Smooth muscle cell (in vitro differentiated cells): ENCODE results near the gene KRIT1. TPM values are rescaled to one million over a fixed set of nuclear protein-coding genes. Genes with fewer than 3 reads are reported as not detected.

Experiments used
- DNase-seq: peaks from one replicate; lab custom pipeline; 2025; ENCODE audit not compliant: unreplicated experiment; lab: John Stamatoyannopoulos, UW
- H2AFZ ChIP-seq: fragments of 200-600 bp; sonication (generic); 2 replicates; pipeline ENCODE4 v1.6.0; 2016; ENCODE audit warnings: antibody characterized with exemption, low read depth, mild to moderate bottlenecking
- H3F3A ChIP-seq: fragments of 200-600 bp; sonication (generic); 2 replicates; pipeline ENCODE4 v1.6.0; 2017; ENCODE audit warnings: antibody characterized with exemption, low read depth
- H3K27ac ChIP-seq: fragments of 200-600 bp; sonication (generic); 2 replicates; pipeline ENCODE4 v1.5.1; 2016; ENCODE audit warnings: low read depth, mild to moderate bottlenecking
- H3K27me3 ChIP-seq: fragments of 200-600 bp; sonication (generic); 2 replicates; pipeline ENCODE4 v1.6.1; 2016; ENCODE audit warnings: low read depth, mild to moderate bottlenecking
- H3K36me3 ChIP-seq: fragments of 200-600 bp; sonication (generic); 2 replicates; pipeline ENCODE4 v1.5.1; 2016; ENCODE audit warnings: low read depth
- H3K4me1 ChIP-seq: fragments of 200-600 bp; sonication (generic); 2 replicates; pipeline ENCODE4 v1.5.1; 2016; ENCODE audit warnings: low read depth
- H3K4me2 ChIP-seq: fragments of 200-600 bp; sonication (generic); 2 replicates; pipeline ENCODE4 v1.6.0; 2016; ENCODE audit warnings: mild to moderate bottlenecking
- H3K4me3 ChIP-seq: fragments of 200-600 bp; sonication (generic); 2 replicates; pipeline ENCODE4 v1.5.1; 2016; ENCODE audit warnings: mild to moderate bottlenecking
- H3K79me2 ChIP-seq: fragments of 200-600 bp; sonication (generic); 2 replicates; pipeline ENCODE4 v1.6.0; 2016; ENCODE audit warnings: low read depth, mild to moderate bottlenecking
- H3K9ac ChIP-seq: fragments of 200-600 bp; sonication (generic); 2 replicates; pipeline ENCODE4 v1.6.0; 2016; ENCODE audit warnings: low read depth
- H3K9me3 ChIP-seq: fragments of 200-600 bp; sonication (generic); replicated peaks from 2 replicates; pipeline ENCODE4 v1.5.1; 2016; ENCODE audit warnings: low read depth
- H4K20me1 ChIP-seq: fragments of 200-600 bp; sonication (generic); 2 replicates; pipeline ENCODE4 v1.6.0; 2016; ENCODE audit warnings: low read depth
- WGBS: methylation state at CpG from one replicate; pipeline ENCODE4 v1.1.7; 2016; ENCODE audit warnings: low lambda C conversion rate; 5-methylcytosine and 5-hydroxymethylcytosine counted together
- polyA plus RNA-seq: library from polyadenylated mRNA; unstranded; fragments of >200 nt; fragmentation: Nextera tagmentation; extraction: Ambion mirVana; gene quantifications from 2 replicates; pipeline ENCODE4 v1.2.1, GENCODE V29; 2016
- total RNA-seq: library from RNA; depleted of rRNA; stranded (reverse); fragments of >200 nt; gene quantifications from 2 replicates; pipeline ENCODE4 v1.2.3, GENCODE V29; 2014
- TF ChIP-seq, protein P1 (sequence below): fragments of 200-600 bp; sonication (generic); IDR thresholded peaks from 2 replicates; pipeline ENCODE4 v1.5.1; 2017; ENCODE audit warnings: borderline replicate concordance, mild to moderate bottlenecking, antibody characterized with exemption; ENCODE audit not compliant: insufficient read depth, poor library complexity, severe bottlenecking

The KRIT1 gene
- total RNA-seq (34.4 and 64.0 TPM in 2 replicates), polyA plus RNA-seq (14.9 and 22.0 TPM in 2 replicates)

DNA sequence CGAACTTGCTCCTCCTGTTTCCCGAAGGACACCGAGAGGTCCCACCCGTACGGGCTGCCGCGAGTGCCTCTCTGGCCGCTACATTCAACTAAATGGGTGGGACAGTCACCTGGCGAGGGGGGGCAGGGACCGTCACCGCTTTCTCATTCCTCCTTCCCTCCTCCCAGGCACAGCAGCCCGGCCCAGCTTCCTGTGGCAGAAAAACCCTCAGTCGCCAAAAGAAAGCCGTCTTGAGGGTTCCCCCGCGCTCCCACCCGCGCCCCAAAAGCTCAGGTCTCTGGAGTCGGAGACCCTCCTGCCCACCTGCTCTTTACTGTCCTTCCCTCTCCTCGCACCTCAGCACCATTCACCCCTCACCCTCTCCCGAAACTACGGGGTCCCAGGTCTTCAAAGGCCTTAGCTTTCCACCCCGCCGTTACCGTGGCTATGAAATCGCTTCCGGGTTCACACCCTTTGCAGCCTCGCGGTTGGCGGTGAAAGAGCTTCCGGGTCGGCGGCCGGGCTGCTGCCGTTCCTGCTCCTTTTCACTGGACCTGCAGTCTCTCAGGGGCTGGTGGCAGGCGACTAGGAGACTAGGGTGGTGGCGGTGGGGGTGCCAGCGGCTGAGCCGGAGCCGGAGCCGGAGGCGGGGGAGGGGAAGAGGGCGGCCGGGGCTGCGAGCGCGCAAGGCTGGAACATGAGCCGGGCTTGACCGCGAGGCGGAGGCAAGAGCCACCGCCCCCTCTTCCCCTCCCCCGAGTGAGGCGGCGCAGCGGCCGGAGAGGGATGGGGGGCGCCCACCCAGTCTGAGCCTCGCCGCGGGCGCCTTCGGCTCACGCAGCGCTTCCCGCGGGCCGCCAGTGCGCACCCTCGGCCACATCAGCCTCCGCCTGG lies at the start of gene KRIT1, which contains the start of gene ANKIB1:
Gene KRIT1, minus strand, starts transcription at position 428 of the 873 bp plus-strand sequence. CDS start 3,779 bp downstream, outside the sequence.
Gene ANKIB1, plus strand, starts transcription at position 488 of the 873 bp plus-strand sequence. CDS start 49,005 bp downstream, outside the sequence.
- Histone ChIP-seq H3K4me1 (peaks cover 31% of the 10 kb centered on the region), H3F3A (no peaks in the 10 kb centered on the region), H3K36me3 (no peaks in the 10 kb centered on the region), H3K9ac (peak within 1 kb of the TSS; percentile 88), H3K4me2 (peak within 1 kb of the TSS; percentile 91), H3K9me3 (no peaks in the 10 kb centered on the region), H3K4me3 (peak within 1 kb of the TSS; percentile 78), H3K27ac (peak within 1 kb of the TSS; percentile 80), H3K27me3 (no peaks in the 10 kb centered on the region), H3K79me2 (peaks cover 79% of the 10 kb centered on the region), H2AFZ (peak within 1 kb of the TSS; percentile 95), H4K20me1 (peaks cover 23% of the 10 kb centered on the region)
- TF ChIP-seq, protein P1, sequence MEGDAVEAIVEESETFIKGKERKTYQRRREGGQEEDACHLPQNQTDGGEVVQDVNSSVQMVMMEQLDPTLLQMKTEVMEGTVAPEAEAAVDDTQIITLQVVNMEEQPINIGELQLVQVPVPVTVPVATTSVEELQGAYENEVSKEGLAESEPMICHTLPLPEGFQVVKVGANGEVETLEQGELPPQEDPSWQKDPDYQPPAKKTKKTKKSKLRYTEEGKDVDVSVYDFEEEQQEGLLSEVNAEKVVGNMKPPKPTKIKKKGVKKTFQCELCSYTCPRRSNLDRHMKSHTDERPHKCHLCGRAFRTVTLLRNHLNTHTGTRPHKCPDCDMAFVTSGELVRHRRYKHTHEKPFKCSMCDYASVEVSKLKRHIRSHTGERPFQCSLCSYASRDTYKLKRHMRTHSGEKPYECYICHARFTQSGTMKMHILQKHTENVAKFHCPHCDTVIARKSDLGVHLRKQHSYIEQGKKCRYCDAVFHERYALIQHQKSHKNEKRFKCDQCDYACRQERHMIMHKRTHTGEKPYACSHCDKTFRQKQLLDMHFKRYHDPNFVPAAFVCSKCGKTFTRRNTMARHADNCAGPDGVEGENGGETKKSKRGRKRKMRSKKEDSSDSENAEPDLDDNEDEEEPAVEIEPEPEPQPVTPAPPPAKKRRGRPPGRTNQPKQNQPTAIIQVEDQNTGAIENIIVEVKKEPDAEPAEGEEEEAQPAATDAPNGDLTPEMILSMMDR, result no peak
- DNase-seq, result peak; percentile 62
- 1% methylated on average over 44 of the region's 71 CpGs for WGBS

- Histone ChIP-seq H3K4me3 (no peak overlapping the region), H3K79me2 (peaks cover 36% of the 10 kb centered on the region), H2AFZ (no peak overlapping the region), H3K9me3 (no peaks in the 10 kb centered on the region), H3F3A (no peaks in the 10 kb centered on the region), H3K27ac (no peak overlapping the region), H3K36me3 (peaks cover 13% of the 10 kb centered on the region), H3K27me3 (no peaks in the 10 kb centered on the region), H4K20me1 (peaks cover 59% of the 10 kb centered on the region), H3K9ac (no peak overlapping the region), H3K4me2 (no peak overlapping the region), H3K4me1 (peaks cover 3% of the 10 kb centered on the region)
- WGBS, result 94% methylated on average over 1 of the region's 1 CpG
- TF ChIP-seq, protein P1, result no peak
- no peak for DNase-seq
These were observed 49.7 kb upstream of the KRIT1 start for GRCh38 chr7:92295391-92295790.

DNA sequence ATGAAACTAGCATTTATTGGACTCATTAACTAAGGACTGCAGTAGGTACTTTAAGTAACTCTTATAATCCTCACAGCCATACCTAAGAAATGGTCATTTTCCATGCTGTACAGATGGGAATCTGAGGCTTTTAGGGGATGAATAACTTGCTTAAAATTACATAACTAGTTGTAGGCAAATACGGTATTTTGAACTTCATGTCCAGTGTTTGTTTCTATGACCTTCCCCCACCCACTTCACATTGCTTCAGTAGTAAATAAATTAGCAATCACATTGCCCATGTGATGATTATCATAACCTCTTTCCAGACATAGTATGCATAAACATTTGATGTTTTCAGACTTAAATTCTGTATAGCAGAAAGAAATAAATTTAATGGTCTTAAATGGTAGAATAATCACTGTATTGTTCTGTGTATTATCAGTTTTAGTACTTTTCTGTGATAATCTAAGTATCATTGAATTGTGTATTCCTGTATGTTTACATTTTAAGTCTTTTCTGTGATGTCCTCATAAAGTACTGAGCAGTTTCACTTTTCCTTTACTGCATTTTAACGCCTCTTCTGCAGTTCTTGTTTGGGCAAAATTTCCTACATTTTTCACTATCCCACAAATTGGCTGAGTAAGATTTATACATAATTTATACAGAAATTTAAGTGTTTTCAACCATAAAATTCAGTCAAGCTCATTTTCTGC lies 48.3 kb upstream of the KRIT1 start:
- H3K36me3 ChIP-seq, result peaks cover 9% of the 10 kb centered on the region
- H2AFZ ChIP-seq, result no peak overlapping the region
- H3K9ac ChIP-seq, result no peak overlapping the region
- H3F3A ChIP-seq, result no peaks in the 10 kb centered on the region
- no peaks in the 10 kb centered on the region for H3K9me3 ChIP-seq
- no peak overlapping the region for H3K27ac ChIP-seq
- no peak for DNase-seq
- peaks cover 41% of the 10 kb centered on the region for H3K79me2 ChIP-seq
- 96% methylated on average over 2 of the region's 2 CpGs for WGBS
- H4K20me1 ChIP-seq, result peaks cover 73% of the 10 kb centered on the region
- H3K4me3 ChIP-seq, result no peak overlapping the region
- TF ChIP-seq, protein P1, result no peak
- peaks cover 3% of the 10 kb centered on the region for H3K4me1 ChIP-seq
- no peaks in the 10 kb centered on the region for H3K27me3 ChIP-seq
- H3K4me2 ChIP-seq, result no peak overlapping the region
